DND-41 (cell line): Measurements from ENCODE around the gene KLF5.

Experiments
- ATAC-seq: fragments of 200-7000 bp; cut with Tn5 transposase; 3 replicates; pipeline ENCODE4 v1.9.1; 2021; ENCODE audit warnings: low read depth; ENCODE audit not compliant: insufficient read depth
- DNase-seq: peaks from one replicate; pipeline ENCODE4 v3.0.0-alpha.2; 2020
- H2AFZ ChIP-seq: 2 replicates; pipeline ENCODE4 v1.6.0; 2012; ENCODE audit warnings: low read depth, low read length
- H3K27ac ChIP-seq: 2 replicates; pipeline ENCODE4 v1.5.1; 2012; ENCODE audit warnings: low read length, inconsistent platforms
- H3K27me3 ChIP-seq: fragments of 200-600 bp; sonication (generic); 2 replicates; pipeline ENCODE4 v1.6.0; 2012; ENCODE audit warnings: low read length, mild to moderate bottlenecking, inconsistent platforms; ENCODE audit not compliant: insufficient read depth, poor library complexity
- H3K36me3 ChIP-seq: 2 replicates; pipeline ENCODE4 v1.5.1; 2012; ENCODE audit warnings: low read length, inconsistent platforms; ENCODE audit not compliant: insufficient read depth
- H3K4me1 ChIP-seq: 2 replicates; pipeline ENCODE4 v1.5.1; 2012; ENCODE audit warnings: mild to moderate bottlenecking, low read length; ENCODE audit not compliant: insufficient read depth
- H3K4me2 ChIP-seq: 2 replicates; pipeline ENCODE4 v1.6.0; 2012; ENCODE audit warnings: mild to moderate bottlenecking, moderate library complexity, low read length, inconsistent platforms; ENCODE audit not compliant: insufficient read depth
- H3K4me3 ChIP-seq, 2 experiments: fragments of 200-600 bp in 1 of 2; shearing (Covaris generic) in 1 of 2; 2 replicates each; pipeline ENCODE4 v1.5.1; 2012 to 2016; ENCODE audit warnings: inconsistent platforms in 2 of 2, low read length in 2 of 2, mild to moderate bottlenecking in 2 of 2, low read depth in 1 of 2, moderate library complexity in 1 of 2
- H3K79me2 ChIP-seq: 2 replicates; pipeline ENCODE4 v1.6.0; 2012; ENCODE audit warnings: low read length, inconsistent platforms; ENCODE audit not compliant: insufficient read depth
- H3K9ac ChIP-seq: 2 replicates; pipeline ENCODE4 v1.6.0; 2012; ENCODE audit warnings: low read depth, mild to moderate bottlenecking, inconsistent platforms, low read length, moderate library complexity
- H3K9me3 ChIP-seq: 2 replicates; pipeline ENCODE4 v1.5.1; 2012; ENCODE audit warnings: low read length, moderate library complexity, mild to moderate bottlenecking, inconsistent platforms; ENCODE audit not compliant: insufficient read depth, severe bottlenecking
- H4K20me1 ChIP-seq: 2 replicates; pipeline ENCODE4 v1.6.0; 2012; ENCODE audit warnings: low read length; ENCODE audit not compliant: insufficient read depth
- EZH2 ChIP-seq: IDR thresholded peaks from 3 replicates; pipeline ENCODE4 v1.6.1; 2012; ENCODE audit warnings: borderline replicate concordance, low read depth, mild to moderate bottlenecking, moderate library complexity, low read length, inconsistent platforms; ENCODE audit not compliant: severe bottlenecking
- TF ChIP-seq, protein P1 (sequence below): IDR thresholded peaks from 2 replicates; pipeline ENCODE4 v1.5.1; 2012; ENCODE audit warnings: borderline replicate concordance, low read length, moderate library complexity, mild to moderate bottlenecking; ENCODE audit not compliant: poor library complexity, severe bottlenecking; ENCODE audit errors: extremely low read depth

Gene KLF5

GRCh38 chr13:73055813-73056564 lies 2.8 kb upstream of the KLF5 start:
- Histone ChIP-seq H3K27me3 (peaks cover 5% of the 10 kb centered on the region), H3K4me2 (no peak overlapping the region), H3K36me3 (no peaks in the 10 kb centered on the region), H3K4me3 (no peak overlapping the region), H3K9me3 (no peaks in the 10 kb centered on the region), H3K79me2 (no peaks in the 10 kb centered on the region), H3K4me1 (peaks cover 31% of the 10 kb centered on the region), H3K9ac (no peak overlapping the region), H2AFZ (no peak overlapping the region), H4K20me1 (no peaks in the 10 kb centered on the region), H3K27ac (no peak overlapping the region)
- no peak for TF ChIP-seq EZH2
- TF ChIP-seq, protein P1, sequence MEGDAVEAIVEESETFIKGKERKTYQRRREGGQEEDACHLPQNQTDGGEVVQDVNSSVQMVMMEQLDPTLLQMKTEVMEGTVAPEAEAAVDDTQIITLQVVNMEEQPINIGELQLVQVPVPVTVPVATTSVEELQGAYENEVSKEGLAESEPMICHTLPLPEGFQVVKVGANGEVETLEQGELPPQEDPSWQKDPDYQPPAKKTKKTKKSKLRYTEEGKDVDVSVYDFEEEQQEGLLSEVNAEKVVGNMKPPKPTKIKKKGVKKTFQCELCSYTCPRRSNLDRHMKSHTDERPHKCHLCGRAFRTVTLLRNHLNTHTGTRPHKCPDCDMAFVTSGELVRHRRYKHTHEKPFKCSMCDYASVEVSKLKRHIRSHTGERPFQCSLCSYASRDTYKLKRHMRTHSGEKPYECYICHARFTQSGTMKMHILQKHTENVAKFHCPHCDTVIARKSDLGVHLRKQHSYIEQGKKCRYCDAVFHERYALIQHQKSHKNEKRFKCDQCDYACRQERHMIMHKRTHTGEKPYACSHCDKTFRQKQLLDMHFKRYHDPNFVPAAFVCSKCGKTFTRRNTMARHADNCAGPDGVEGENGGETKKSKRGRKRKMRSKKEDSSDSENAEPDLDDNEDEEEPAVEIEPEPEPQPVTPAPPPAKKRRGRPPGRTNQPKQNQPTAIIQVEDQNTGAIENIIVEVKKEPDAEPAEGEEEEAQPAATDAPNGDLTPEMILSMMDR, result no peak
- ATAC-seq (no peak), DNase-seq (no peak)

DNA sequence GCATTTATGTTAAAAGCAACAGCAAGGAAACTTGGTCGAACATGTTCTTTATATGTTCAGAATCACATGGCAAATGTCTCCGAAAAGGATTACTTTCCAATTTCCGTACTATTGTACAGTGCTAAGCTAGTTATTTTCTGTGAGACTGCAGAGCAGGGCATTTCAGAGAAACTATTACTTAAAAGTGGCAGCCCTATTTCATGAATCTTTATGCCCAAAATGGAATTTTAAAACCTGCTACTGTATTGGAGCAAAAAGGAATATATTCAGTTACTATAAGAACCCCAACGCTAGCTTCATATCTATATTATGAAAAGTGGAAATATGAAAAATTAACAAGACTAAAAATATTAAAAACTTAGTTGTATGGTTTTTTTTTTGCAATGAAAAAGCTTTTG lies 2.2 kb upstream of the KLF5 start:
- no peak overlapping the region for H3K27ac ChIP-seq
- DNase-seq (no peak), ATAC-seq (no peak)
- no peaks in the 10 kb centered on the region for H3K79me2 ChIP-seq
- no peaks in the 10 kb centered on the region for H4K20me1 ChIP-seq
- peaks cover 5% of the 10 kb centered on the region for H3K27me3 ChIP-seq
- no peak overlapping the region for H3K4me2 ChIP-seq
- H3K4me1 ChIP-seq, result peaks cover 32% of the 10 kb centered on the region
- H3K36me3 ChIP-seq, result no peaks in the 10 kb centered on the region
- no peak overlapping the region for H2AFZ ChIP-seq
- TF ChIP-seq EZH2, result no peak
- TF ChIP-seq, protein P1, result no peak
- H3K4me3 ChIP-seq, result no peak overlapping the region
- H3K9ac ChIP-seq, result no peak overlapping the region
- no peaks in the 10 kb centered on the region for H3K9me3 ChIP-seq

- Histone ChIP-seq H3K27ac (no peak overlapping the region), H3K4me2 (no peak overlapping the region), H3K79me2 (no peaks in the 10 kb centered on the region), H3K4me1 (peaks cover 32% of the 10 kb centered on the region), H3K36me3 (no peaks in the 10 kb centered on the region), H3K9me3 (no peaks in the 10 kb centered on the region), H4K20me1 (no peaks in the 10 kb centered on the region), H3K9ac (no peak overlapping the region), H2AFZ (no peak overlapping the region), H3K27me3 (peaks cover 5% of the 10 kb centered on the region), H3K4me3 (no peak overlapping the region)
- TF ChIP-seq EZH2, result no peak
- TF ChIP-seq, protein P1, result no peak
- no peak for ATAC-seq
- no peak for DNase-seq
Observed at GRCh38 chr13:73057284-73058063, 1.3 kb upstream of the KLF5 start.
